ENCODE data around the gene ZNF829.

The ZNF829 gene

DNA sequence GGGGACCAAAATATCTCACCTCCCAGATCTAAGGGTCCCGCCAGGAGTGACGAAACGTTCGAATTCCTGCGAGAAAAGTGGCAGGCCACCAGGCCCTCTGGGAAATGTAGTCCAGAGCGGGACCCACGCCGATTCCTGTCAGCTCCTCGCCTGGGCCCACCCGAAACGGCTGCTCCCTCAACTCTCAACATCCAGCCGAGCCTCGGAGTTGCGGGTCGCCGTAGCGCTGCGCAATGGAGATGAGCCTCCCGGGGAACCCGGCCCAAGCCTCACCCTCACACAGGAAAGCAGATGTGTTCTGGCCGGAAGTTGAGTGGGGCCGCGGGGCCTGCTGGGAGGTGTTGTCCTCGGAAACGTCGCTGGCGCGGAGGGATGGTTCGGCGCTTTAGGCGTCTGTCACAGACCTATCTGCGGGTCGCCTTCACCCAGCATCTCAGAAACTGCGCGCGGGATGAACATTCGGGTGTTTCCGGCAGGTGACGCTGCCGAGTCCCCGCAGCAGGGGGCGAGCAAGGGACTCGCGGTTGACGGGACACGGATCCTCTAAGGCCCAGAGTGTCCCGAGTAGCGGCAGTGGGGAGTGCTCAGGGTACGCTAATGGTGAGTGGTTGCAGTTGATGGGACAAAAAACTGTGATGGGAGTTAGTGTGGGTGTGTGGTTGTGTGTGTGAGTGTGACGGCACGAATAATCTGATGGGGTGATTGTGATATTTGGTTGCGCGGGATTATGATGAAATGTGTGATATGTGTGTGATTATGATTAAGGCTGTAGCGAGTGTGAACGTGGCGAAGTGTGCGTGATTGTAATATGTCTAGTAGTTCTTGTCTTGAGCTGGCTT, at the start of gene ZNF829, which contains the start of gene ZNF568:
Gene ZNF829 (minus strand): TSS at position 300 of the 839 bp plus-strand sequence. CDS start 1,124 bp downstream, outside the sequence.
Gene ZNF568 (plus strand): TSS at position 341 of the 839 bp plus-strand sequence. CDS start 6,439 bp downstream, outside the sequence.
- DNase-seq, result peak; percentile 93

DNA sequence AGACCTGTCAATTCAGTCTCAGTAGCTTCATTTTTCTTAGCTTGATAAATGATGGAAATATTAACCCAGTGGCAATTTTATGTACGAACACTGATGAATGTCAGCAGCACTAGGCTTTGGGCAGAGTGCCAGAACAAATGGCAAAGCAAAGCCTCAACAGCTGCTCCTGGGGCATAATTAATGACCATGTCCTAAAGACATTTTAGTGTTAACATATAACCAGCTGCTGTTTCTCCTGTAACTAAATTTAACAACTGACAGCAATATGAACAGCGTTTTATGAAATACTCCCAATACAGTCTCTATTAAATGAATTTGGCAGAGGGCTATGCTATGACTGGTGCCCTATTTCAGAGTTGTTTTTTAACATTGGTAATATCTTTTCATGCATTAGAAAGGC, 47.2 kb upstream of the ZNF829 start:
- DNase-seq, result no peak

DNA sequence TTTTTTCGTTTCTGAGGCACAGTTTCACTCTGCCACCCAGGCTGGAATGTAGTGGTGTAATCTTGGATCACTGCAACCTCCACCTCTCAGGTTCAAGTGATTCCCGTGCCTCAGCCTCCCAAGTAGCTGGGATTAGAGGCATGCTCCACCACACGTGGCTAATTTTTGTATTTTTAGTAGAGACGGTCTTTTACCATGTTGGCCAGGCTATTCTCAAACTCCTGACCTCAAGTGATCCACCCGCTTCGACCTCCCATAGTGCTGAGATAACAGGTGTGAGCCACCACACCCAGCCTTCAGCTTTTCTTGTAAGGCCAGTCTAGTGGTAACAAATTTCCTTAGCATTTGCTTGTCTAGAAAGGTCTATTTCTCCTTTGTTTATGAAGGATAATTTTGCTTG, 46.3 kb upstream of the ZNF829 start:
- DNase-seq, result no peak

DNA sequence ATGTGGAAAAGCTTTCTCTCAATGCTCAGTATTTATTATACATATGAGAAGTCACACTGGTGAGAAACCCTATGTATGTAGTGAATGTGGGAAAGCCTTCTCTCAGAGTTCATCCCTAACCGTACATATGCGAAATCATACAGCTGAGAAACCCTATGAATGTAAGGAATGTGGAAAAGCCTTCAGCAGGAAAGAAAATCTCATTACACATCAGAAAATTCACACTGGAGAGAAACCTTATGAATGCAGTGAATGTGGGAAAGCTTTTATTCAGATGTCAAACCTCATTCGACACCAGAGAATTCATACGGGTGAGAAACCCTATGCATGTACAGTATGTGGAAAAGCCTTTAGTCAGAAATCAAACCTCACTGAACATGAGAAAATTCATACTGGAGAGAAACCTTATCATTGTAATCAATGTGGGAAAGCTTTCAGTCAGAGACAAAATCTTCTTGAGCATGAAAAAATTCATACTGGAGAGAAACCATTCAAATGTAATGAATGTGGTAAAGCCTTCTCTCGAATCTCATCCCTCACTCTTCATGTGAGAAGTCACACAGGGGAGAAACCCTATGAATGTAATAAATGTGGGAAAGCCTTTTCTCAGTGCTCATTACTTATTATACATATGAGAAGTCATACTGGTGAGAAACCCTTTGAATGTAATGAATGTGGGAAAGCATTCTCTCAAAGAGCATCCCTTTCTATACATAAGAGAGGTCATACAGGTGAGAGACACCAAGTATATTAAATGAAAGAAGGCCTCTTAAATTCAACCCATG, 34.4 kb upstream of the ZNF829 start:
- no peak for DNase-seq

DNA sequence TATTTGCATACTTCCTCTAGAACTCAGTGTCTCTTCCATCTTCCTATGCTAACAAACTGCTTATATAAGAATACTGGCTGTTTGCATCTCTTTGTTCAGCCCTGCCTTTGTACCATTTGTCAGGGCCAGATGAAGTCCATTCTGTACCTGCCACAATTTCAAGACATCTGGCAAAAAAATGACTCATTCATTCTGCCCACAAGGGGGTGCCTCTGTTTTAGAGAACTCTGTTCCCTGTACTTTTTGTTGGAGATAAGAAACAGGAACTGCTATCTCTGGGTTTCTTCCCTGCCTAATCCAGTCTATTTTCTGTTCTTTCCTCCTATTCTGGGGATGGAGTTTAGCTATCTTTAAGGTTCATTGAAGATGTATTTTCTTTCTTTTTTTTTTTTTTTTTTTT, 23.1 kb upstream of the ZNF829 start:
- DNase-seq, result no peak

DNA sequence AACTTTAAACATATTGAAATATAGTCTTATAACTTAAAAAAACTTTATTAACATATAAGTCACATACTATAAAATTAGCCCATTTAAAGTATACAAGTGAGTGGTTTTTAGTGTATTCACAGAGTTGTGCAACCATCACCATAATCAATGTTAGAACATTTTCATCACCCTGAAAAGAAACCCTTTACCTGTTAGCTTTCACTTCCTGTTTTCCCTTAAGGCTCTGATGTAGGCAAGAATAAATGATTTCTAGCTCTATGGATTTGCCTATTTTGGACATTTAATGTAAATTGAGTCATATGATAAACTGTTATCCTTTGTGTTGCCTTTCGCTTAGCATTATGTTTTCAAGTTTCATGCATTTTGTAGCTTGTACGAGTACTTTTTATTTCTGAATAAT, 15.6 kb upstream of the ZNF829 start:
- no peak for DNase-seq

DNA sequence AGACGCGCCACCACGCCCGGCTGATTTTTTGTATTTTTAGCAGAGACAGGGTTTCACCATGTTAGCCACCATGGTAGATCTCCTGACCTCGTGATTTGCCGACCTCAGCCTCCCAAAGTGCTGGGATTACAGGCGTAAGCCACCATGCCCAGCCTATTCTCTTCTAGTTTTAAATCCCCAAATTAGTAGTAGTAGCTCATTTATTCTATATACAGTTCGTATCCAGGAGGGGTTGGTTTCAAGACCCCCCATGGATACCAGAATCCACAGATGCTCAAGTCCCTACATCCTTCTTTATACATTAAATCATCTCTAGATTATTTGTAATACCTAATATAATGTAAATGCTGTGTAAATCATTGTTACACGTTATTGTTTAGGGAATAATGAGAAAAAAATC, 2.0 kb upstream of the ZNF829 start:
- DNase-seq, result no peak

DNA sequence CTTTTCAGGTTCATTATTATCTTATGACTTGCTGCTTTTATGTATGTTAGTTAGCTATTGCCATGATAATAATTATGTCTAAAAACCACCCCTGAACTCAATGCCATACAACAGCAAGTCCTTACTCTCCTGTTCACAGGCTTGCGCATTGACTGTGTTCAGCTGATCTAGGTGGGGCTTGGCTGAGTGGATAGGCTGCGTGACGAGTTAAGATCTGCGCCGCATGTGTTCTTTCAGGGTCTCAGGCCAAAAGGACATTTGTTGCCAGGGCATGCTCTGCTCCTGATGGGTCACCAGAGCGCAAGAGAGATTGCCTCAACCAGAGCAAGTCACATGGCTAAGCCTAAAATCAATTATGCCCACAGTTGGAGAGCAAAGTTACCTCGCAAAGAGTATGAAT, 900 bp upstream of the ZNF829 start:
- DNase-seq, result no peak

DNA sequence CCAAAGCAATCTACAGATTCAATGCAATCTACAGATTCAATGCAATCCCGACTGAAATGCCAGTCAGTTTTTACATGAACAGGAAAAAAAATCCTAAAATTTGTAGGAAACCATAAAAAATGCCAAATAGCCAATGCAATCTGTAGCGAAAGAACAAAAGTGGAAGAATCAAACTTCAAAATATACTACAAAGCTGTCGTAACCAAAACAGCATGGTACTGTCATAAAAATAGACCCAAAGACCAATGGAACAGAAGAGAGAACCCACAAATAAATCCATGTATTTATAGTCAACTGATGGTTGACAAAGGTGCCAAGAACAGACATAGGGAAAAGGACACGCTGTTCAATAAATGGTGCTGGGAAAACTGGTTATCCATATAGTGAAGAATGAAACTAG, 17.7 kb downstream of the ZNF829 start:
- no peak for DNase-seq

DNA sequence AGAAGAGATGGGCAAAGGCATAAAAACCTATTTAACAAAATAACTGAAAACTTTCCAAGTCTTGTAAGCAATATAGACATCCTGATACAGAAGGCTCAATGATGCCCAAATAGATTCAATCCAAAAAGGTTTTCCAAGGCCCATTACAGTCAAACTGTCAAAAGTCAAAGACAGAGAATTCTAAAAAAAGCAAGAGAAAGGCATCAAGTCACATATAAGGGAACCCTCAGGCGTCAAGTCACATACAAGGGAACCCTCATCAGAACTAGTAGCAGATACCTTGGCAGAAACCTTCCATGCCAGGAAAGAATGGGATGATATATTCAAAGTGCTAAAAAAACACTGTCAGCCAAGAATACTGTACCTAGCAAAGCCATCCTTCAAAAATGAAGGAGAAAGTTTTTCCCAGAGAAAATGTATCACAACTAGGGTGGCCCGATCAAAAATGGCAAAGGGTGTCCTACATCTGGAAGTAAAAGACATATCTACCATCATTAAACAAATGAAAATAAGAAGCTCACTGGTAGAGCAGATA, 21.2 kb downstream of the ZNF829 start:
- no peak for DNase-seq

DNA sequence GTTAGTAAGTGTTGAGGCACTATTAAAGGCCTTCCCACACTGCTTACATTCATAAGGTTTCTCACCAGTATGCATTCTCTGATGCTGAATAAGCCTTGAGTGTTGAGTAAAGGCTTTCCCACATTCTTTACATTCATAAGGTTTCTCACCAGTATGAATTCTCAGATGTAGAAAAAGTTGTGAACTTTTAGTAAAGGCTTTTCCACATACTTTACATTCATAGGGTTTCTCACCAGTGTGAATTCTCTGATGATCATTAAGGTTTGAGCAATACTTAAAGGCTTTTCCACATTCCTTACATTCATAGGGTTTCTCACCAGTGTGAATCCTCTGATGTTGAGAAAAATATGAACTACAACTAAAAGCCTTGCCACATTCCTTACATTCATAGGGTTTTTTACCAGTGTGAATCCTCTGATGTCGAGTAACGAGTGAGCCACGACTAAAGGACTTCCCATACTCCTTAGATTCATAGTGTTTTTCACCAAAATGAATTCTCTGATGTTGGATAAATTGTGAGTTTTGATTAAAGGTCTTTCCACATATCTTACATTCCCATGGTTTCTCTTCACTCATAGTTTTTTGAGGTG, 24.2 kb downstream of the ZNF829 start:
- DNase-seq, result no peak

DNA sequence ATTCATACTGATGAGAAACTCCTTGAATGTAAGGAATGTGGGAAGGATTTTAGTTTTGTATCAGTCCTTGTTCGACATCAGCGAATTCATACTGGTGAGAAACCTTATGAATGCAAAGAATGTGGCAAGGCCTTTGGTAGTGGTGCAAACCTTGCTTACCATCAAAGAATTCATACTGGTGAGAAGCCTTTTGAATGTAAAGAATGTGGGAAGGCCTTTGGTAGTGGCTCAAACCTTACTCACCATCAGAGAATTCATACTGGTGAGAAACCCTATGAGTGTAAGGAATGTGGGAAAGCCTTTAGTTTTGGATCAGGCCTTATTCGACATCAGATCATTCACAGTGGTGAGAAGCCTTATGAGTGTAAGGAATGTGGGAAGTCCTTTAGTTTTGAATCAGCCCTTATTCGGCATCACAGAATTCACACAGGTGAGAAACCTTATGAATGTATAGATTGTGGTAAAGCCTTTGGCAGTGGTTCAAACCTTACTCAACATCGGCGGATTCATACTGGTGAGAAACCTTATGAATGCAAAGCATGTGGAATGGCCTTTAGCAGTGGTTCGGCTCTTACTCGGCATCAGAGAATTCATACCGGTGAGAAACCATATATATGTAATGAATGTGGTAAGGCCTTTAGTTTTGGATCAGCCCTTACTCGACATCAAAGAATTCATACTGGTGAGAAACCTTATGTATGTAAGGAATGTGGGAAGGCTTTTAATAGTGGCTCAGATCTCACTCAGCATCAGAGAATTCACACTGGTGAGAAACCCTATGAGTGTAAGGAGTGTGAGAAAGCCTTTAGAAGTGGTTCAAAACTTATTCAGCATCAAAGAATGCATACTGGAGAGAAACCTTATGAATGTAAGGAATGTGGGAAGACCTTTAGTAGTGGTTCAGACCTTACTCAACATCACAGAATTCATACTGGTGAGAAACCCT, 38.8 kb downstream of the ZNF829 start:
- no peak for DNase-seq

DNA sequence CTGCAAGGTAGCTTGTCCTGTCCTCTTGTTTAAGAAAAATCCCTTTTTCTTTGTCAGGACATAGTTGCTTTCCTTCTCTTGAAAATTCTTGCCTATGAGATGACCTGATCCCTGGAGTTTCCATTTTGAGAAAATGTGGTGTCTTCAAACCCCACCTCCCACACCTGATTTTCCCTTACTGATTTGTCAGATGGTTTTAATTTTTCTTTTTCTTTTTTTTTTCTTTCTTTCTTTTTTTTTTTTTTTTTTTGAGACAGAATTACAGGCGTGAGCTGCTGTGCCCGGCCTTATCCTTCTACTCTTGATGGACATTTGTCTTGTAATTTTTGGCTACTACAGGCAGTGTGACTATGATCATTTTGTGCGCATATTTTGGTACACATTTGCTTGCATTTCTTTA, 64.2 kb downstream of the ZNF829 start:
- no peak for DNase-seq

DNA sequence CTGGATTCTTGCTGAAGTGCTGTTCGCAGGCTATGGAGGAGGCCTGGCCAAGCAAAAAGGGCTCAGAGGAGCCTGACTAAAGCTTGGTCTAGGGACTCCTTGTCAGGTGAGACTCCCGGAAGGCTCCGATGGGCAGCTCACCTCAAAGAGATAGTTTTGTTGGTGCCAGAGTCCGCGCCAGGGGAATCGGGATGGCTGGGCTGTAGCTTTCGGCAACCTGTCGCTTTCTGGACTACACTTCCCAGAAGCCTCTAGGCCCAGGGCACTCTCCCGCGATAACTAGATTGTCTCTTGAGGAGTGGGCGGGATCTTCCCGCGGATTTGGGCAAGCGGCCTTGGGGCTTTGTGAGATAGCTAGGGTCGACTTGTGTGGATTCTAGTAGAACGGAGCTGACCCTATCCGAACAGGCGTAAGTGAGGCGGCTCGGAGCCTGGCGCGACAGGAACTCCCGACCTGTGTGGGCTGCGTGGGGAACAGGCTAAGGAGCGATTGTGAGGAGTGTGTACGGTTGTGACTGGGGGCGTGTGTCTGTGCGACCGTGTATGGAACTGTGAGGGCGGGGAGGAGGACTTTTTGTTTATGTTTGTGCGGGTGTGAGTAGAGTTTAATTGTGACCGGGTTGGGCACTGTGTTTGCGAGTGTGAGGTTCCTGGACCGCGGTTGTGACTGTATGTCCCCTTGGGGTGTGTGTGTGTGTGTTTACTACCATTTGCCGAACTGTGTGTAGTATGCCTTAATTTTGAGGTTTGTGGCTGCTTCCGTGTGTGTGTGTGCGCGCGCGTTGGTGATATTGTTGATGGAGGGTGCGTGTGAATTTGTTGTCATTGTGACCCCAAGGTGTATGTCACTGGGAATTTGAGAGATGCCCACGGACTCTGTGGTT, 65.3 kb downstream of the ZNF829 start, which contains the start of gene ZNF345:
Gene ZNF345 (plus strand): TSS at position 318 of the 884 bp plus-strand sequence. CDS start 25,955 bp downstream, outside the sequence.
- DNase-seq, result peak; percentile 87

DNA sequence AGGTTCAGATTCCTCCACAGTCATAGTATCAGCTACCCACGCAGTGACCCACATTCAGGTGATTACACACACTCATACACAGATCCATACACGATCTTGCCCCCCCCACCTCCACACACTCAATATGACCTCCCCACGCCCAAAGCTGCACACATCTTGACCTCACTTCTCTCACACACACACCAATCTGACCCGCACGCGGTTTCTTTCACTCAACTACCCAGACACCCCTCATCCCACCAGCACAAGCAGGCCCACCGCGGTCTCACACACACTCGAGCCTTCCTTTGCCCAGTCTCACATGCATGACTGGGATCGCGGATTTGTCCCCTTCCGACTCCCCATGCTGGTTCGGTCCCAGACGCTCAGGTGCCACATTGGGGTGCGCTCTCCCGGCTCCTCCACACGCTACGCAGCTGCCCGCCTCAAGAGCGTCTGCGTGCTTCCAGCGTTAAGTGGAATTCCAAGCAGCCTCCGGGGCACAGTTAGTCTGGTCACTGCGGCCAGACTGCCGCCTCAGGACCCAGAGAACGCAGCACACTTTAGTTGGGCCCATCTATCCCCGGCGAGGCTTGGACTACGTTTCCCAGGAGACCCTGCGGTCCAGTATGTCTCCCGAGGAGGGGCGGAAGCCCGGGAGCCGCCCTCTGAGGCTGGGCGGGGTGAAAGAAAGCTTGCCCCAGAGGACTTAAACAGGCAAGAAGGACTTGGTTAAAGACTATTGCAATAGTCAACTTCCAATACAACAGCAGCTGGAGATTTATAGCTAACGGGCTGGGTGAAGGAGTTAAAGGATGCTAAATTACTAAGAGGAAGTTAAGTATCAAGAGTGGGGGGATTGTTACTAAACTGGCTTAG, 66.2 kb downstream of the ZNF829 start:
- DNase-seq, result peak; percentile 88

DNA sequence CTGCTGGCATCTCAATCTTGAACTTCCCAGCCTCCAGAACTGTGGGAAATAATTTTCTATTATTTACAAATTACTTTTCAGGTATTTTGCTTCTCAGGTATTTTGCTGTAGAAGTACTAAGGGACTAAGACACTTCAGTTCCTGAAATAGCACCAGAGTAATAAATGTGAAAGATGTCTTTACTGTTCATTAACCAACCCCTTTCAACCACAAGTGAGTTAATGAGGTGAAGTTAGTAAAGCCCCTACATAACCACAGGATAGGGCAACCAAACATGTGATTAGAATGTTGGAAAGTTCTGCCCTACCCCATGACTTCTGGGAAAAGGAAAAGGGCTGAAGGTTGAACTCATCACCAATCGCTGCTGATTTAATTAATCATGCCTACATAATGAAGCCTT, 68.1 kb downstream of the ZNF829 start:
- no peak for DNase-seq

DNA sequence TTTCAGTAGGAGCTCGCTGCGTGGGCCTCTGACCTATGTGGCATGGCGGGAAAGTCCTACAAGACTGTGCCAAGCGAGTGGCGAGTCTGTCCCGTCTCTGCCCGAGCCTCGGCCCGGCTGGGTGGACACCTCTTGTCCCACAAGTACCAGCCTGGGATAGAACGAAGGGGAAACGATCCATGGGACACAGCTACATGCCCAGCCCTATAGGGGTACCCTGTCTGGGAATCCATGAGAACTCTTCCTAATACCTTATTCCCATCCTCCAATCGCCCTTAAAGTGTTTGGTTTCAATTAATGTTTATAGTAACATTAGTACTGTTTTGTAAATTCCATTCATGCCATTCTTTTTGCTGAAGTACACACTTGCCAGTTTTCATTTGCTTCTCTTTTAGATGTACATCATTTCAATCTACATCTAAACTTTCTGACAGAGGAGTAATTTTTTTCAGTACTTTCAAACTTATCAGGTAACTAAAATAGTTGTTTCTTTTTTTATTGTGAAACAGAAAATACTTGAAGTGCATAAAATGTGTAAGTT, 77.2 kb downstream of the ZNF829 start:
- no peak for DNase-seq

Data from CD4-positive, alpha-beta T cell treated with Interferon gamma for 1 hour (primary cell).